Embryonic facial prominence (tissue), 1 donor: ENCODE results near the gene BRSK2.
"Not testable (repeated sequence)": the region's sequence is repeated elsewhere in the genome, so short reads cannot be mapped to it uniquely, and the experiment has no call there.

Experiments used
- DNase-seq: peaks from one replicate; pipeline ENCODE4 v3.0.0-alpha.2; 2016; ENCODE audit errors: extremely low spot score

Gene BRSK2

GRCh38 chr11:1354125-1354938 lies 35.4 kb upstream of the BRSK2 start:
- no peak for DNase-seq

- DNase-seq, result no peak
These were observed 33.7 kb upstream of the BRSK2 start for GRCh38 chr11:1356007-1356435.

DNA sequence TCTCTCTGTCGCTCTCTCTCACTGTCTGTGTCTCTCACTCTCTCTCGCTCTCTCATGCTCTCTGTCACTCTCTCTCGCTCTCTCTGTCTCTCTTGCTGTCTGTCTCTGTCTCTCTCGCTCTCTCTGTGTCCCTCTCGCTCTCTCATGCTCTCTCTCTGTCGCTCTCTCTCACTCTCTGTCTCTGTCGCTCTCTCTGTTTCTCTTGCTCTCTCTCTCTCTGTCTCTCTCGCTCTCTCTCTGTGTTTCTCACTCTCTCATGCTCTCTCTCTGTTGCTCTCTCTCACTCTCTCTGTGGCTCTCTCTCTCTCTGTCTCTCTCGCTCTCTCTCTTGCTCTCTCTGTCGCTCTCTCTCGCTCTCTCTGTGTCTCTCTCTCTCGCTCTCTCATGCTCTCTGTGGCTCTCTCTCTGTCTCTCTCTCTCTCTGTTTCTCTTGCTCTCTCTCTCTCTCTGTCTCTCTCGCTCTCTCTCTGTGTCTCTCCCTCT lies 33.2 kb upstream of the BRSK2 start:
- no peak for DNase-seq

DNA sequence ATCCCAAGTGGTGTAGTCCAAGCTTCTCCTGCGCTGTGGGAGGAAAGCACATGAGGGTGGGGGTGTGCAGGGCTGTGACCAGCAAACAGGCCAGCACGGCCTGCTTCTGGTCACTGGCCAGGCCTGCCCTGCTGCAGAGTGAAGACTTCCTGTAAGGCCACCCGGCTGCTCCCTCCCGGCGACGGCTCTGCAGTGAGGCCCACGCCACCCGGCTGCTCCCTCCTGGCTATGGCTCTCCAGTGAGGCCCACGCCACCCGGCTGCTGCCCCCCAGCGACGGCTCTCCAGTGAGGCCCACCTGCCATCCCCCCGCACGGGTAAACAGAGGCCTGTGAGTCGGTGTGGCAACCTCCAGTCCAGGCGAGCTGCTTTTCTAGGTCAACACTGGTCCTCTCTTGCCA lies 31.4 kb upstream of the BRSK2 start:
- DNase-seq, result no peak

DNA sequence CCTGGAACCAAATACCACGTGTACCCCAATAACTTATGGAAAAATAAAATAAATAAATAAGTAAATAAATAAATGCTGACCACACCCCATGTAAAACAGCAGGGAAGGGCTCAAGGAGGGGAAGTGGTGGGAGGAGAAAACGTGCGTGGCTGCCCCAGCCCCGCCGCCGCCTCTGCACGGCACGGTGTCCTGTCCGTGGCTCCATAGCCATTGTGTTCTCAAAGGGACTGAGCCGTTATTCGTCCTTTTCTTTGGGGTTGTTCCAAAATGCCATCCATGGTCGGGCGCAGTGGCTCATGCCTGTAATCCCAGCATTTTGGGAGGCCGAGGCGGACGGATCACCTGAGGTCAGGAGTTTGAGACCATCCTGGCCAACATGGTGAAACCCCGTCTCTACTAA lies 30.8 kb upstream of the BRSK2 start:
- not testable (repeated sequence) for DNase-seq

DNA sequence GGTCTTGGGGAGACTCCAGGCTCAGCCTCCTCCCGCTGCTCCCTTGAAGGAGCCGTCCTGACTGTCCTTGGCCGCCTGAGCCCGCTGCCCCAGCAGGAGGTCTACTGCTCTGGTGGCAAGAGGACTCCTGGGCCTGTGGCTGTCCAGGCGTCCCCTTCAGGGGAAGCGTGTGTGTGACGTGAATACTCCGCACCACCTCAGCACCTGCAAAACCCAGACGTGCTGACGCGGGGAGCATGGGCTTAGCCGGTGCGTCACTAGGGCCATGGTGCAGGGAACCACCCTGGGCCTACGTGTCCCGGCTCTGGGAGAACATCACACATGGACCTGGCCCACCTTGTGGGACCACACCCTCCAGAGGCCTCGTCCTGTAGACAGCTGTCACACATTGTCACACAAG lies 30.2 kb upstream of the BRSK2 start:
- no peak for DNase-seq

- DNase-seq, result no peak
These were observed 29.4 kb upstream of the BRSK2 start for GRCh38 chr11:1360181-1360834.

DNA sequence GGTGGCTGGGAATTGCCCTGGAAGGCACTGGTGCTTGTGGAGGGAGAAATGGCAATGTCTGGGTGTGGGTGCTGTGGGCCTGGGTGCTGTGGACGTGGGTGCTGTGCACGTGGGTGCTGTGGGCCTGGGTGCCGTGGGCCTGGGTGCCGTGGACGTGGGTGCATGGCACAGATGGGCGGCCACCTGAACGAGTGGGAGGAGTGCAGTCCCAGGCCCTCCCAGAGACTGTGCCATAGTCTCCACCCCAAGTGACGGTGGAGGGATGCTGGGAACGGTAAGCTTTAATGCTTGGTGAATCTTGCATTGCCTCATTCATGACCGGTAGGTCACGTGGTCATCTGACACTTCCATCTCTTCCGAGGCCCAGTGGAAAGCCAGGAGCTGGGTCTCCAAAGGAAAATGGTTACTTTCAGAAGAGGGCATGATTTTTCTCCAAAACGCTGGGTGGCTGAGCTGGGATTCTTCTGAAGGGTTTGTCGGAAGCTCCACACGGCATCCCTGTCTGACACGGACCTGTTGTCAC lies 28.8 kb upstream of the BRSK2 start:
- no peak for DNase-seq

- DNase-seq, result no peak
These were observed 27.9 kb upstream of the BRSK2 start for GRCh38 chr11:1361882-1362281.

GRCh38 chr11:1367721-1368120 lies 22.0 kb upstream of the BRSK2 start:
- DNase-seq, result no peak

DNA sequence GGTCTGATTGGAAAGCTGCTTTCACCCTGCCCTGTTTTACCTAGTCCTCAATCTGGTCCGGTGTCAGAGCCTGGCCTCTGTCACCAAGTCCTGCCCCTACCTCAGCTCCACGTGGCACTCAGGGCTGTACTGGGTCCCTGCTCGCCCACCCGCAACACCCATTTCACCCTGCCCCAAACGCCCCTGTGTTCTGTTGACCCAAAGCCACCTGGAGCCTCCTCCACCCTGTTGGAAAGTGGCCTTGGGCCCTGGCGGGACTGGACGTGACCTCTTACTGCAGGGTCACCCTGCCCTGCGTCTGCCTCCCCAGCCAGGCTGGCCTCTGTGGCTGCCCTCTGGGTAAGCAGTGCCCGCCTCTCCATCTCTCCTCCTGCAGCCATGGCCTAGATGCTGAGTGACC lies 21.5 kb upstream of the BRSK2 start:
- no peak for DNase-seq

DNA sequence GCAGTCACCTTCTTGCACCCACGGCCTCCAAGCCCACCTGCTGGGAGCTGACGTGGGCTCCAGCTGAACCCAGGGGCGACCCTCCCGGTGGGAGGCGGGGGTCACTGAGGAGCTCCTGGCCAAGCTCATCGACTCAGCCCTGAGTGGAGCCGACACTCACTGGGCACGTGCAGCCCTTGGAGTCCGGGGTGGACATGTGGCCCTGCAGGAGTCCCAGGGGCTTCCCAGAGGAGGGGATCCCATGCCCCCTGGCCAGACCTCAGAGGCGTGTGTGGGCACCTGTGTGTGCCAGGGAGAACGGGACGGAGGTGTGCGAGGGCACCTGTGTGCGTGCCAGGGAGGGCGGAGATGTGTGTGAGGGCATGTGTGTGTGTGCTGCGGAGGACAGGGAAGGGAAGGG lies 20.8 kb upstream of the BRSK2 start:
- DNase-seq, result no peak

GRCh38 chr11:1369371-1370005 lies 20.2 kb upstream of the BRSK2 start:
- no peak for DNase-seq

- no peak for DNase-seq
These were observed 19.3 kb upstream of the BRSK2 start for GRCh38 chr11:1370186-1371025.

DNA sequence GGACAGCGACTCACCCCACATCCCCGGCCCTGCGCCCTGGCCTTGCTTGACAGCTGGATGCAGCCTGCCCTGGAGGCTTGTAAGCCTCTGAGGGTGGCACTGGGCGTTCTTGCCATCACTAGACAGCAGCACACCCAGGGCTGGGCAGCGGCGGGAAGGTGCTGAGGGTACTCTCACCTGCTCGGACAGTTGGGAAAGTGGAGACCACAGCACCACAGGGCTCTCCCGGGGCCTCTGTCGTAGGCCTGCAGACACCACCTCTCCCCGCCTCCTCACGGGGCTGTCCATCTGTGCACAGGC lies 18.8 kb upstream of the BRSK2 start:
- DNase-seq, result no peak

DNA sequence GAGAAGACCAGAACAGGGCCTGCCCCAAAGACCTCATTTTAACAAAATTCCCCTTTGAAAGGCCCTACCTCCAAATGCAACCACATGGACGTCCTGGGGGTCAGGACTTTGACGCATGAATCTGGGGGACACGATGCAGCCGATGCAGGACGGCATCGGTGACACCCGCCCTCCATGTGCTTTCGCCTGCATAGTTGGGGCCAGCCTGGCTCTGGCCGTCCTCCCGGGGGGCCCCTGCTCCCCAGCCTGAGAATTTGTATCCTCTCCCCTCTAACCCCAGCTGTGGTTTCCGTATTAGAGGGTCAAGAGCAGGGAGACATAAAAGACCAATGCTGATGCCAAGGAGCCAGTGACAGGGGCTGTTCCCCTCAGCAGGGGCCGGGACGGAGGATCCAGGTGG lies 18.4 kb upstream of the BRSK2 start:
- DNase-seq, result no peak

DNA sequence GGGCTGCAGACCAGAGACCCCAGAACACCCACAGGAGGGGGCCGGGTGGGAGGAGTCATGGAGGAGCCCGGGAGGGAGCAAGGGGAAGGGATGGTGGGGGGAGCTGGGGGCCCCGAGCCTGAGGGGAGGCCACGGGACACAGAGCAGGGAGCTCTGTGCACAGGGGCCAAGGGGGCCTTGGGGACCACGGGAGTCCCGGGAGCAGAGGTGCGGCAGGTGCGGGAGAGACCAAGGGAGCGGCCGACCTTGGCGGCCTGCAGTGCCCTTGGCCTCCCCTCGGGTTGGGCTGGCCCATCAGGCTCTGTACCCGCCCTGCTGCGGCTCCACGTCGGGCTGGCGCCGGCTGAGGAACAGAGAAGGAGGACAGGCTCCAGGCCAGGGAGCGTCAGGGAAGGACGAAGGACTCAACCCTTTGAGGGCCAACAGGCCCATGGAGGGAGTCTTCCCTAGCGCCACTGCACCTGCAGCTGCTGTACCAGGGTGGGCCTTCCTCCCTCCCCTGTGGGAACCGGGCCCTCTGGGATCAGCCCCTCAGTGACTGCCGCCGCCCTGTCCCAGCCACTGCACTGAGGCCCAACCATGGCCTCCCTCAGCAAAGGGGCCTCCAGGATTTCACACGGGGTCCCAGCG lies 17.8 kb upstream of the BRSK2 start:
- DNase-seq, result no peak

- DNase-seq, result no peak
These were observed 17.1 kb upstream of the BRSK2 start for GRCh38 chr11:1372660-1373059.

- DNase-seq, result no peak
These were observed 16.1 kb upstream of the BRSK2 start for GRCh38 chr11:1373536-1374214.

DNA sequence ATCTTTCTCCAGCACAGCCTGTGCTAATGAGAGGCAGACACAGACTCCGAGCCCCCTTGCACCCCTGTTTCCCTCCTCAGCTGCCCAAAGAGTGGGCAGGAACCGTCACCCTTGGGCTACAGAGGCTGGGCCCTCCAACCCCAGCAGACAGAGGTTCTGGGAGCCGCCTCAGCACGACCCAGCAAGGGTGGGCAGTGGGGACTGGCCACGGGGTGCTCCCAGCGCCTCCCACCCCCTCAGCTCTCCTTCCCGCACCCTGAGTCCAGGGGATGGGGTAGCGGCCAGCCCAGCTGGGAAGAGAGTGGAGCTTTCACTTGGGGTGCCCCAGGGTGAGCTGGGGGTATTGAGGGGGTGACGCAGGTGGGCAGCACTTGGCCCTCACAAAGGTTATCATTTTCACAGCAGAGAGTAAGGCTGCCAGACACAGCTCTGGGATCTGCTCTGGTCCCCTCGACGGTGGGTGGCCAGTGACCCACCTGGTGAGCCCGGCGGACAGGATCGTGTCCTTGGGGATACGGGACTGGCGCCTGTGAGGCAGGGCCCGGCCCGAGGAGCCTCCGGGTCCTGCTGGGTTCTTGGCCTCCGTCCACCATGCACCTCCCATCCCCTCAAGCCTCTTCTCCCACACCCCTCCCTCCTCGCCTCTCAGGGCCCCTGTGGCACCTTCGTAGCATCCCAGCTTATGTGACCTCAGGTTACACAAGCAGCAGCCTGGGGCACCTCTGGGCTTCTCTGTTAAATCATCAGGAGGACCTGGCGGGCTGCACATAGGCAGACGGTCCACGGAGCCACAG lies 14.4 kb upstream of the BRSK2 start:
- DNase-seq, result no peak
